Neural progenitor cell (in vitro differentiated cells): Measurements from ENCODE around the gene GPR15.

Experiments
- EZH2 ChIP-seq: fragments of 200-600 bp; sonication (generic); IDR thresholded peaks from 2 replicates; pipeline ENCODE4 v1.6.1; 2017; ENCODE audit warnings: antibody characterized with exemption, mild to moderate bottlenecking, moderate library complexity
- EZH2phosphoT487 ChIP-seq: fragments of 200-600 bp; sonication (generic); IDR thresholded peaks from 2 replicates; pipeline ENCODE4 v1.6.1; 2017; ENCODE audit warnings: antibody characterized with exemption
- TF ChIP-seq, protein P1 (sequence below): fragments of 200-600 bp; sonication (generic); IDR thresholded peaks from 2 replicates; pipeline ENCODE4 v1.5.1; 2017; ENCODE audit warnings: antibody characterized with exemption, mild to moderate bottlenecking

DNA sequence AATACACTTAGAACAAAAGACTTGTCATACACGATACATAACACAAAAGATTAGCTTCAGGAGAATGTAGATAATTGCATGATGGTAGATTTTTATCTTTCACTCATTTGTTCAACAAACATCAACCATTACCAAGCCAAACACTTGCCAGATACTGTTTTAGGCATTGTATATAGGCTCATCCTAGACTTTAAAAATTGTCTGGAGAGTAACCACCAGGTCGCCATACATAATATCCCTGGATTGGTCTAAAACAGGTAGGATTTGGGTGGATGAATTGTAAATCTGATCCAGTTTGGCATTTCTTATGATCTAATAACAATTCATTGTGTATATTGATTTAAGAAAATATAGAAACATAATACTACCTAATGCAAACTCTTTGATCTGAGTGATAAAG is 22.8 kb downstream of the GPR15 start:
- TF ChIP-seq, protein P1, sequence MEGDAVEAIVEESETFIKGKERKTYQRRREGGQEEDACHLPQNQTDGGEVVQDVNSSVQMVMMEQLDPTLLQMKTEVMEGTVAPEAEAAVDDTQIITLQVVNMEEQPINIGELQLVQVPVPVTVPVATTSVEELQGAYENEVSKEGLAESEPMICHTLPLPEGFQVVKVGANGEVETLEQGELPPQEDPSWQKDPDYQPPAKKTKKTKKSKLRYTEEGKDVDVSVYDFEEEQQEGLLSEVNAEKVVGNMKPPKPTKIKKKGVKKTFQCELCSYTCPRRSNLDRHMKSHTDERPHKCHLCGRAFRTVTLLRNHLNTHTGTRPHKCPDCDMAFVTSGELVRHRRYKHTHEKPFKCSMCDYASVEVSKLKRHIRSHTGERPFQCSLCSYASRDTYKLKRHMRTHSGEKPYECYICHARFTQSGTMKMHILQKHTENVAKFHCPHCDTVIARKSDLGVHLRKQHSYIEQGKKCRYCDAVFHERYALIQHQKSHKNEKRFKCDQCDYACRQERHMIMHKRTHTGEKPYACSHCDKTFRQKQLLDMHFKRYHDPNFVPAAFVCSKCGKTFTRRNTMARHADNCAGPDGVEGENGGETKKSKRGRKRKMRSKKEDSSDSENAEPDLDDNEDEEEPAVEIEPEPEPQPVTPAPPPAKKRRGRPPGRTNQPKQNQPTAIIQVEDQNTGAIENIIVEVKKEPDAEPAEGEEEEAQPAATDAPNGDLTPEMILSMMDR, result no peak
- TF ChIP-seq EZH2 (no peak), EZH2phosphoT487 (no peak)
